ENCODE measurements around the gene TRPV6.

The TRPV6 gene

DNA sequence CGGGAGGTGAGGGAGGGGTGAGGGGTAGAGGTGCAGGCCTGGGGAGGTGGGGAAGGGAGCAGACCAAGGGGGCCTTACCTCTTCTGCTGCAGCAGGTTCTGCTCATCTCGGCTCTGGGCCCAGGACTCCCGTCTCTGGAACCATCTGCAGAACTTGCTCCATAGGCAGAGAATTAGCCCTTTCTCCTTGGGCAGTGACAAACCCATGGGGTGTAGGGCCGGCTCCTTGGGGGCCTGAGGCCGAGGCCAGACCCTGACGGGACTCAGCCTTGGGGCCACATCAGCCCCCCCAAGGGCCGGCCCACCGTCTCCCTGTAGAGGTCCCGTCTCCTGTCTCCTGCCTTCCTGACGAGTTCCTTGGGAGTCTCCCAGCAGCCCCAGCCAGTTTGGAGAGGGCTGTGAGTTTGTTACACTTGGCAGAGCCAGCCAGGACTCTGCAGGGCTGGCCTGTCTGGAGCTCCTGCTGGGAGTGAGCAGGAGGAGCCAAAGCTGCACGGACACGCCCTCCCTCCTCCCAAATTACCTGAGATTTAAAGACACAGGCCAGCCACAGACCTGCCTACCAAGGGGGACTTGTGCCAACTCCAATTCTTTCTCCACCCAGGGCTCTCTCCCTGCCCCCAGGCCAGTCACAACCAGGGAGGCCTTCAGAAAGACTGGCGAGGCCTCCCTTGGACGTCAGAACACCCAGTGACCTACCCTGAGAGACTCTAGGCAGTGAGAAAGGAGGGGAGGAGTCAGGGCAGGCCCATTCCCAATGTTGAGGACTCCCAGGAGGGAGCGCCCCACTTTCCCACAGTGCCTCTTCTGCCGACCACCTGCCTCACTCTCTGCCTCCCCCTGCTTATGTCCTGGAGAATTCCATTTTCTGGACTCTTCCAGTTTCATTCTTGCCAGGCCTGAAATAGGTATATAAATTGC is at the start of gene TRPV6:
TSS of gene TRPV6 (minus strand) at position 435 of the 920 bp plus-strand sequence.
- no peak for DNase-seq
- peaks cover 5% of the 10 kb centered on the region for H3K27me3 ChIP-seq (replicated peaks)
- no peaks in the 10 kb centered on the region for H3K36me3 ChIP-seq (replicated peaks)
- TF ChIP-seq, protein P1, sequence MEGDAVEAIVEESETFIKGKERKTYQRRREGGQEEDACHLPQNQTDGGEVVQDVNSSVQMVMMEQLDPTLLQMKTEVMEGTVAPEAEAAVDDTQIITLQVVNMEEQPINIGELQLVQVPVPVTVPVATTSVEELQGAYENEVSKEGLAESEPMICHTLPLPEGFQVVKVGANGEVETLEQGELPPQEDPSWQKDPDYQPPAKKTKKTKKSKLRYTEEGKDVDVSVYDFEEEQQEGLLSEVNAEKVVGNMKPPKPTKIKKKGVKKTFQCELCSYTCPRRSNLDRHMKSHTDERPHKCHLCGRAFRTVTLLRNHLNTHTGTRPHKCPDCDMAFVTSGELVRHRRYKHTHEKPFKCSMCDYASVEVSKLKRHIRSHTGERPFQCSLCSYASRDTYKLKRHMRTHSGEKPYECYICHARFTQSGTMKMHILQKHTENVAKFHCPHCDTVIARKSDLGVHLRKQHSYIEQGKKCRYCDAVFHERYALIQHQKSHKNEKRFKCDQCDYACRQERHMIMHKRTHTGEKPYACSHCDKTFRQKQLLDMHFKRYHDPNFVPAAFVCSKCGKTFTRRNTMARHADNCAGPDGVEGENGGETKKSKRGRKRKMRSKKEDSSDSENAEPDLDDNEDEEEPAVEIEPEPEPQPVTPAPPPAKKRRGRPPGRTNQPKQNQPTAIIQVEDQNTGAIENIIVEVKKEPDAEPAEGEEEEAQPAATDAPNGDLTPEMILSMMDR (IDR thresholded peaks at IDR 0.05; ENCODE audit: low read depth, low read length, missing control alignments) = no peak
- no peak within 1 kb of the TSS for H3K4me3 ChIP-seq (ENCODE audit: low read depth, low read length)
- in situ Hi-C loops (cut with HindIII; ENCODE audit: low pct_ligation_motif_present, low sequenced_read_pairs) = no loop called here
- no peak within 1 kb of the TSS for H3K27ac ChIP-seq

DNA sequence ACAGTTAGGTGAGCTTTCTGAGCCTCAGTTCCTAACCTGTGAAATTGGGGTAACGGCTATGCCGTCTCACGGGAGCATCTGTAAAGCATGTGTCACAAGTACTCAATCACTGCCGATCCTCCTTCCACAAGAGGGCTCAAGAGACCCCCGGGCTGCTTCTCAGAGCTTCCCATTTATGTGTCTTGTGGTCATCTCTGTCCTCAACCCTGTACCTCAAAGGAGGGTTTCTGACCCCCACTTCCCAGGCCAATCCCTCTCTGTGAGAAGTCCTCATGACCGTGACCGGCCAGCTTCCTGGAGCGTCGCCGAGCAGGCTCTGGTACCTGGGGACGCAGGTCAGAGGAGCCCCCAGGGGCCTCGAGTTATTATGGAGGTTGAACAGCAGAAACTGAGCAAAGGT is 48.5 kb upstream of the TRPV6 start:
- in situ Hi-C loops (cut with HindIII; ENCODE audit: low pct_ligation_motif_present, low sequenced_read_pairs) = no loop called here
- TF ChIP-seq, protein P1 (IDR thresholded peaks at IDR 0.05; ENCODE audit: low read depth, low read length, missing control alignments) = no peak
- H3K4me3 ChIP-seq (ENCODE audit: low read depth, low read length) = no peak overlapping the region
- H3K36me3 ChIP-seq (replicated peaks) = no peaks in the 10 kb centered on the region
- no peak for DNase-seq
- H3K27me3 ChIP-seq (replicated peaks) = no peaks in the 10 kb centered on the region
- H3K27ac ChIP-seq = no peak overlapping the region

DNA sequence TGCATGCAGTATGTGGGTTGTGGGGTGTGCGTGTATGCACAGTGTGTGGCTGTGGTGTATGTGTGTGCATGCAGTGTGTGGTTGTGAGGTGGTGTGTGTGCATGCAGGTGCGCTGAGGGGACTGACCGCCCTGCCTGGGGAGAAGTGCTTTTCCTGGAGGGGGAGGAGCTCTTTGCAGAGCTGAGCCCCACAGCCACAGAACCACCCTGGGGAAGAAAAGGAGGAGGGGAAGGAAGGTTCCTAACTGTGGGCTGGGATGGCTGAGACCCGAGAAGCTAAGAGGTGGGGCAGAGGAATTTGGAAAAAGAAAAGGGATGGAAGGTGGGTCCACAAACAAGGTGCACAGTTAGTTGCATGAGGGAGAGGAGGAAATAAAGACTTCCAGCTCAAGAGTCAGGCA is 48.1 kb upstream of the TRPV6 start, which contains the start of gene TRPV5:
TSS of gene TRPV5 (minus strand) at position 123 of the 400 bp plus-strand sequence. CDS start 287 bp downstream, outside the sequence.
- in situ Hi-C loops (cut with HindIII; ENCODE audit: low pct_ligation_motif_present, low sequenced_read_pairs) = no loop called here
- Histone ChIP-seq H3K27me3 (replicated peaks) (no peaks in the 10 kb centered on the region), H3K36me3 (replicated peaks) (no peaks in the 10 kb centered on the region), H3K4me3 (ENCODE audit: low read depth, low read length) (no peak within 1 kb of the TSS), H3K27ac (no peak within 1 kb of the TSS)
- no peak for DNase-seq
- TF ChIP-seq, protein P1 (IDR thresholded peaks at IDR 0.05; ENCODE audit: low read depth, low read length, missing control alignments) = no peak

DNA sequence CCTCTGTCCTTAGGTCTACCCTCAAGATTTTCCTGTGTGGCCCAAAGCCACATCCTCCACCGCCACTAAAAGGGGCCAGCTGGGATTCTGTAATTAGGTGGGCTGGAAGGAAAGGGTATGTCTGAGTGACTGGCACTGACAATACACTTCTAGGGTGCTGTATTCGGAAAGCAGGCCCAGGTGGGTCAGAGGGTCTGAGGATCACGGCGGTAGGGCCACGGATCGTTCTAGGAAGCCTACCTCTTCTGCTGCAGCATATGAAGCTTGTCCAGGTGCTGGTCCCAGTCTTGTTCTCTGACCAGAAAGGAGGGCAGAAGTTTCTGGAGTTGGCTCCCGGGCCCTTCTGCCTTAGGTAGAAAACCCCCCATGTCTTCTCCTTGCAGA is 47.5 kb upstream of the TRPV6 start:
- in situ Hi-C loops (cut with HindIII; ENCODE audit: low pct_ligation_motif_present, low sequenced_read_pairs) = no loop called here
- no peak for DNase-seq
- H3K4me3 ChIP-seq (ENCODE audit: low read depth, low read length) = no peak overlapping the region
- H3K27me3 ChIP-seq (replicated peaks) = no peaks in the 10 kb centered on the region
- no peak overlapping the region for H3K27ac ChIP-seq
- TF ChIP-seq, protein P1 (IDR thresholded peaks at IDR 0.05; ENCODE audit: low read depth, low read length, missing control alignments) = no peak
- no peaks in the 10 kb centered on the region for H3K36me3 ChIP-seq (replicated peaks)

DNA sequence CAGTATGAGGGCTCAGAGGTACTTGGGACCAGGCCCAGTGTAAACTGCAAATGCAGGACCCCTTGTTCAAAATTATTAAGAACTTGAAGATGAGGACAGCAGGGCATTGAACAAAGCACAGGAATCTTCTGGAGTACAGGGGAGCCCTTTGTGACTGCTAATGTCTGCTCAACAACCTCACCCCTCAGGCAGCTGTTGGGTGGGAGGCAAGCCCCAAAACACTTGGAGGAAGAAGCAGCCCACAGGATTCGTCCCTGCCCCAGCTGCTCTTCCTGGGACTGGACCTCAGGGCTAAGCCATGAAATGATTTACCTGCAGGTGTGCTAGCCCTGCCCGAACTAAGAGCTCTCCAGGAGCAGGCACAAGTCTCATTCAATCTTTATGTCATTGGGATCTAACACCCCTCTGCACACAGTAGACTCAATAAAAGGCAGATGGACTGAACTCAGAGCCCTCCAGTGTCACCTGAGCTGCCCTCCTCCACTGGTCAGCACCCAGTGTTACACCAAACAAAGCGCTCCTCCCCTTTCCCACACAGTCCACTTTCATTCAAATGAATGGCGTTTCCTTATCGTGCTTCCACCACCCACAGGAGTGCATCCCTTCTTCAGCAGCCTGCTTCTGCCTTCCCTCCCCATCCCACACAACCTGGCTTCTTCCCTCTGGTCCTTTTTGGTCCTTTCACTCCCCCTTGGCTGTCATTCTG is 47.0 kb upstream of the TRPV6 start:
- TF ChIP-seq, protein P1 (IDR thresholded peaks at IDR 0.05; ENCODE audit: low read depth, low read length, missing control alignments) = no peak
- no peaks in the 10 kb centered on the region for H3K36me3 ChIP-seq (replicated peaks)
- DNase-seq = no peak
- in situ Hi-C loops (cut with HindIII; ENCODE audit: low pct_ligation_motif_present, low sequenced_read_pairs) = no loop called here
- H3K27me3 ChIP-seq (replicated peaks) = no peaks in the 10 kb centered on the region
- no peak overlapping the region for H3K4me3 ChIP-seq (ENCODE audit: low read depth, low read length)
- no peak overlapping the region for H3K27ac ChIP-seq
